Lower leg skin (tissue), 3 donors: ENCODE data around the gene BPIFB1.

Source experiments
- CTCF ChIP-seq, 3 donors: fragments of 450-650 bp; IDR thresholded peaks; one replicate each; pipeline ENCODE4 v1.5.1; 2016; ENCODE audit warnings: antibody characterized with exemption in 3 of 3, mild to moderate bottlenecking in 3 of 3, moderate library complexity in 2 of 3
- POLR2A ChIP-seq, 2 donors: fragments of 450-650 bp; IDR thresholded peaks; one replicate each; pipeline ENCODE4 v1.6.1; 2016 to 2017; ENCODE audit warnings: antibody characterized with exemption in 2 of 2, mild to moderate bottlenecking in 1 of 2, moderate library complexity in 1 of 2

GRCh38 chr20:33311011-33311410 lies 28.0 kb downstream of the BPIFB1 start:
- TF ChIP-seq CTCF (IDR thresholded peaks at IDR 0.05) (no peak), POLR2A (IDR thresholded peaks at IDR 0.05) (no peak)
